IPS DF 6.9 (cell line): ENCODE data around the gene SNX1.

Experiments used
- DNase-seq: peaks from one replicate; pipeline ENCODE4 v3.0.0-alpha.2; 2013; ENCODE audit warnings: low read depth, low spot score
- H3K27ac ChIP-seq: one replicate; pipeline ENCODE4 v1.5.1; 2013; ENCODE audit warnings: low read length, control low read depth
- H3K27me3 ChIP-seq: 2 replicates; pipeline ENCODE4 v1.6.1; 2013; ENCODE audit warnings: mild to moderate bottlenecking, low read length; ENCODE audit not compliant: control insufficient read depth, insufficient read depth
- H3K36me3 ChIP-seq: 2 replicates; pipeline ENCODE4 v1.6.1; 2013; ENCODE audit warnings: low read length; ENCODE audit not compliant: control insufficient read depth, insufficient read depth
- H3K4me1 ChIP-seq: 2 replicates; pipeline ENCODE4 v1.6.1; 2013; ENCODE audit warnings: low read length; ENCODE audit not compliant: control insufficient read depth, insufficient read depth
- H3K4me3 ChIP-seq: 2 replicates; pipeline ENCODE4 v1.5.1; 2013; ENCODE audit warnings: mild to moderate bottlenecking, low read length
- H3K9me3 ChIP-seq: 2 replicates; pipeline ENCODE4 v1.6.1; 2013; ENCODE audit warnings: low read length, inconsistent platforms; ENCODE audit not compliant: control insufficient read depth, insufficient read depth
- WGBS: extraction: QIAGEN DNeasy Blood & Tissue Kit; methylation state at CpG from one replicate; pipeline ENCODE4 v1.1.7; 2013; ENCODE audit warnings: mixed read lengths, missing lambda C conversion rate; ENCODE audit not compliant: insufficient read length, insufficient coverage; 5-methylcytosine and 5-hydroxymethylcytosine counted together

Gene SNX1

GRCh38 chr15:64133623-64134344 lies 38.0 kb downstream of the SNX1 start:
- Histone ChIP-seq H3K36me3 (peaks cover 32% of the 10 kb centered on the region), H3K27me3 (no peaks in the 10 kb centered on the region), H3K4me1 (peaks cover 2% of the 10 kb centered on the region), H3K9me3 (no peaks in the 10 kb centered on the region), H3K4me3 (no peak overlapping the region), H3K27ac (no peak overlapping the region)
- no CpG with 5 or more reads among the region's 10 CpGs for WGBS
- DNase-seq, result no peak

DNA sequence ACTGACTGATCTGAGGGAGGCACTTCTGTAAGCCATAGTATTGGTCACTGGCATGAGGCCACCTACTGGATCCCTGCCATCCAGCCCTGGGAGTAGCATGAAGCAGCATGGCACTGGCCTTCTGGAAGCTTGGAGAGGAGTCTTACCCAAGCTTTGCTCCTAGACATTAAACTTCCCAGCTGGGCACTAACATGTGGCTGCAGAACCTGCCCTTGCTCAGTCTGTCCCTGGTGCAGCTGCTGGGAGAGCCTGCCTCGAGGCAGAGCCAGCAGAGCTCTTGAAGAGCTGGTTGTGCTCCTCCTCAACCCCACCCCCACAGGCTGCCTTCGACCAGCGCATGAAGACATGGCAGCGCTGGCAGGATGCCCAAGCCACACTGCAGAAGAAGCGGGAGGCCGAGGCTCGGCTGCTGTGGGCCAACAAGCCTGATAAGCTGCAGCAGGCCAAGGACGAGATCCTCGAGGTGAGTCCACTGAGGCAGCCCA lies 38.6 kb downstream of the SNX1 start:
- H3K36me3 ChIP-seq, result peaks cover 32% of the 10 kb centered on the region
- peaks cover 2% of the 10 kb centered on the region for H3K4me1 ChIP-seq
- no peak overlapping the region for H3K4me3 ChIP-seq
- H3K9me3 ChIP-seq, result no peaks in the 10 kb centered on the region
- DNase-seq, result no peak
- WGBS, result no CpG with 5 or more reads among the region's 9 CpGs
- no peak overlapping the region for H3K27ac ChIP-seq
- H3K27me3 ChIP-seq, result no peaks in the 10 kb centered on the region

DNA sequence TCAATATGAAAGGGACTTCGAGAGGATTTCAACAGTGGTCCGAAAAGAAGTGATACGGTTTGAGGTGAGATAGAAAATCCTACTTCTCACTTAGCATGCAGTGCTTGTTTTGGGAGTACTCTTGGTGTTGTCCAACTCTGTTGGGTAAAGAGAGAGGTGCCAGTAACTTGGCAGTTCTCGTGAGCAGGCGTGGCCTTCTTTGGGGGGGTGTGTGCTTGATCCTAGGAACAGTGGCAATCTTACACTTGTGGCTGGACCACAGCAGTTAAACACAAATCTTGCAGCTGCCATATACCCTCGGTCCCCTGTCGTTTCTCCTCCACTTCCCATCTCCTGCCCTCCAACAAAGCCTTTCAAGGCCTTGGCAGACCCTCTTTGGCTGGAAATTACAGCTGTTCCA lies 40.6 kb downstream of the SNX1 start:
- DNase-seq, result no peak
- Histone ChIP-seq H3K4me1 (peaks cover 2% of the 10 kb centered on the region), H3K27me3 (no peaks in the 10 kb centered on the region), H3K9me3 (no peaks in the 10 kb centered on the region), H3K4me3 (no peak overlapping the region), H3K36me3 (peaks cover 24% of the 10 kb centered on the region), H3K27ac (no peak overlapping the region)
- WGBS, result no CpG with 5 or more reads among the region's 7 CpGs

GRCh38 chr15:64137226-64137833 lies 41.5 kb downstream of the SNX1 start:
- H3K36me3 ChIP-seq, result peaks cover 15% of the 10 kb centered on the region

DNA sequence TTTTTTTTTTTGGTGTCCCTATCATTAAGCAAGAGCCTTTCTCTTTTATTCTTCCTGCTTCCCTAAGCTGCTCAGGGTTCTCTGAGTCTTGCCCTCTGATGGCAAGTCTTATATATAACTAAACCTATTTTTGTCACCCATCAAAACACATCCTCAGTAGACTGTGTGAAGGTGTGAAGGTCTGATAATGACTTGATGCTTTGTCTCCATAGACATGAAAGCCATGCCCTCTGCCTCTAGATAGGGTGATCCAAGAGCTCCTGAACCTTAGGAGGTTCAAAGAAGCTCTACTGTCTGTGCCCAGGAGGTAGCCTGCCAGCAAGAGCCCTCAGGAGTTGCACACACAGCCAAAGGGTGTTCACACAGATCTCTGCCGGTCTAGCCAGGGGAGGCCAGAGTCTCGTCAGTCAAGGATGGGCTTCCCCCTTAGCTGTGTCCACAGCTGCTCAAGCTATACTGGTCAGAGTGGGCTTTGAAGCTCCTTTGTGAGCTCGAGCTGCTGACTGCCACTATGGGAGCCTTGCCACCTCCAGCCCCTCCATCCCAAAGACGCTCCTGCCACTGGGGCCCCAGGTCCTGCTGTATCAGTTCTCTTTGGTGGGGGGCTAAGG lies 42.7 kb downstream of the SNX1 start:
- no peak overlapping the region for H3K4me3 ChIP-seq
- WGBS, result no CpG with 5 or more reads among the region's 4 CpGs
- H3K36me3 ChIP-seq, result peaks cover 13% of the 10 kb centered on the region

More at GRCh38 chr15:64137226-64137833, 41.5 kb downstream of the SNX1 start:
- Histone ChIP-seq H3K27me3 (no peaks in the 10 kb centered on the region), H3K9me3 (no peaks in the 10 kb centered on the region), H3K27ac (no peak overlapping the region), H3K4me3 (no peak overlapping the region), H3K4me1 (peaks cover 2% of the 10 kb centered on the region)
- DNase-seq, result no peak
- WGBS, result no CpG with 5 or more reads among the region's 8 CpGs

GRCh38 chr15:64141798-64142512 lies 46.2 kb downstream of the SNX1 start:
- Histone ChIP-seq H3K4me3 (no peak overlapping the region), H3K27me3 (no peaks in the 10 kb centered on the region), H3K4me1 (peaks cover 2% of the 10 kb centered on the region), H3K27ac (no peak overlapping the region), H3K9me3 (no peaks in the 10 kb centered on the region), H3K36me3 (peaks cover 3% of the 10 kb centered on the region; the same call in 1 of the 2 replicates)
- no CpG with 5 or more reads among the region's 8 CpGs for WGBS
- no peak for DNase-seq

More for the DNA sequence above, 42.7 kb downstream of the SNX1 start:
- peaks cover 2% of the 10 kb centered on the region for H3K4me1 ChIP-seq
- no peaks in the 10 kb centered on the region for H3K9me3 ChIP-seq
- DNase-seq, result no peak
- H3K27me3 ChIP-seq, result no peaks in the 10 kb centered on the region
- H3K27ac ChIP-seq, result no peak overlapping the region

DNA sequence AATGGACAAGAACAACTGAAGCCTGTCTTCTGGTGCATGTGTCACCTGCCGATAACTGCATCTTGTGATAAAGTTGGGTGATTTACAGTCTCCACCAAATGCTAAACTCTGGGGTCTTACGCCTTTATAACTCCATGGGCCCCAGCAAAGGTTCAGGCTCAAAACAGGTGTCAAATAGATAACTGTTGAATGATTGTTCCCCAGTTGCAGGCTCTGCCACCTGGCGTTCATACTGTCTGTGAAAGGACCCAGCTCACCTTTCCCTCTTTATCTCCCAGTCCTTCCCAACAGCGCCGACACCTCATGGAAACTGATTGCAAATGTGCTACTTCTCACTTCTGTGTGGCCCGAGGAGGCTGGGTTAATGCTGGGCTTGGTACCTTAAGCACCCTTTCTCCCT lies 47.5 kb downstream of the SNX1 start:
- Histone ChIP-seq H3K9me3 (no peaks in the 10 kb centered on the region), H3K4me3 (no peak overlapping the region), H3K27ac (no peak overlapping the region), H3K27me3 (no peaks in the 10 kb centered on the region), H3K36me3 (no peaks in the 10 kb centered on the region), H3K4me1 (no peaks in the 10 kb centered on the region)
- no CpG with 5 or more reads among the region's 6 CpGs for WGBS
- DNase-seq, result no peak

GRCh38 chr15:64144192-64144564 lies 48.4 kb downstream of the SNX1 start:
- Histone ChIP-seq H3K27ac (no peak overlapping the region), H3K36me3 (no peaks in the 10 kb centered on the region), H3K4me1 (no peaks in the 10 kb centered on the region), H3K9me3 (no peaks in the 10 kb centered on the region), H3K27me3 (no peaks in the 10 kb centered on the region), H3K4me3 (no peak overlapping the region)
- no CpG with 5 or more reads among the region's 8 CpGs for WGBS
- DNase-seq, result no peak

DNA sequence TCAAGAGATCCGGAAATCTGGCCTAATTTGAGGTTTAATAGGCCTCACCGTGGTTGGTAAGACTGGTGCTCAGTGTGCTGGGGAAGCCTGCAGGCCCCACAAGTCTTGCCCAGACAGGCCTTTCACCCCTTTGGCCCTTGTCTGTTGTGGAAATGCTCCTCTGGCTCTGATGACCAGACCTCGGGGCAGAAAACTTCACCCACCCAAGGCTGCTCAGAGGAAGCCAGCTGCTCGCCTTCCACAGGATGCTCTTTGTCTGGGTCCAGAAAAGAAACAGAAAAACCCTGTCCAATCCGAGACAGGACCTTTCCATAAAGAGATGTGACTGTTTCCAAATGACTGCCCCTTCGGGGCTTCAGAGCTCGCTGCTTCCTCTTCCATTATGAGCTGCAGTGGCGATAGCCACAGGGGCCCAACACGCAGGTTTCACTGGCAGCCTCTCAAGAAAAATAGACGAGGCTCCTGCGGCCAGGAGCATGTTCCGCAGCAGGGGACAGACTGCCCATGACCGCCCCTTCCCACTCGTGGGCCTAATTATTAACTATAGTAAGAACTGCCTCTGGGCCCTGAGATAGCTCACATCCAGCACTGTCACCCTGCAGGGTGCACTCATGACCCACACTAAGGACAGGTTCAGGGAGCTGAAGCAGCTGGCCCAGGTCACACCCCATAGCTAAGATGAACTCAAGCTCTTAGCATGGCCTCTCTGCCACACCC lies 48.9 kb downstream of the SNX1 start:
- no peak overlapping the region for H3K27ac ChIP-seq
- no peaks in the 10 kb centered on the region for H3K4me1 ChIP-seq
- no peaks in the 10 kb centered on the region for H3K27me3 ChIP-seq
- H3K4me3 ChIP-seq, result no peak overlapping the region
- no peak for DNase-seq
- no peaks in the 10 kb centered on the region for H3K36me3 ChIP-seq
- no peaks in the 10 kb centered on the region for H3K9me3 ChIP-seq
- no CpG with 5 or more reads among the region's 14 CpGs for WGBS

- DNase-seq, result no peak
- WGBS, result no CpG with 5 or more reads among the region's 6 CpGs
- Histone ChIP-seq H3K4me1 (0 out of 2 replicates have a peak, but pooled peaks cover 2% of the 10 kb centered on the region), H3K27ac (no peak overlapping the region), H3K36me3 (no peaks in the 10 kb centered on the region), H3K27me3 (no peaks in the 10 kb centered on the region), H3K9me3 (no peaks in the 10 kb centered on the region), H3K4me3 (no peak overlapping the region)
These were observed 50.3 kb downstream of the SNX1 start for GRCh38 chr15:64146041-64146440.
